Keratinocyte (primary cell): Measurements from ENCODE around the gene CTNND2.

Experiments used
- CTCF ChIP-seq, 3 experiments: IDR thresholded peaks in 1 of 3; conservative IDR thresholded peaks in 1 of 3; optimal IDR thresholded peaks in 1 of 3; 2 replicates in 2 of 3; 3 replicates in 1 of 3; pipeline versions ENCODE3 to v1.5.1; 2011; ENCODE audit warnings: low read length in 3 of 3, mild to moderate bottlenecking in 3 of 3, moderate library complexity in 2 of 3, control low read depth in 1 of 3, inconsistent platforms in 1 of 3; ENCODE audit not compliant: insufficient read depth in 2 of 3; ENCODE audit errors: extremely low read depth in 1 of 3
- EZH2 ChIP-seq: IDR thresholded peaks from one replicate; pipeline ENCODE4 v1.6.1; 2012; ENCODE audit warnings: inconsistent platforms, mild to moderate bottlenecking, low read length, moderate library complexity

GRCh38 chr5:11329679-11330078 lies 574.6 kb downstream of the CTNND2 start:
- no peak for TF ChIP-seq CTCF (optimal IDR thresholded peaks at IDR 0.05 in 1 of 3, IDR thresholded peaks at IDR 0.05 in 1 of 3, conservative IDR thresholded peaks at IDR 0.05 in 1 of 3; ENCODE audit: extremely low read depth in 1 of 3, insufficient read depth in 2 of 3, low read length in 3 of 3)
- no peak for TF ChIP-seq EZH2
